ENCODE measurements around the gene RBM4B.

- TF ChIP-seq CTCF (IDR thresholded peaks at IDR 0.05) (no peak), POLR2A (IDR thresholded peaks at IDR 0.05) (no peak)
These were observed 43.3 kb upstream of the RBM4B start for GRCh38 chr11:66720899-66721470.
